GM19035 (cell line): Measurements from ENCODE around the gene SH3RF3.
"Not testable (repeated sequence)": the region's sequence is repeated elsewhere in the genome, so short reads cannot be mapped to it uniquely, and the experiment has no call there.

Source experiments
- ATAC-seq: cut with Tn5 transposase; IDR thresholded peaks from one replicate; pipeline ENCODE4 v1.9.1; 2021; ENCODE audit not compliant: unreplicated experiment

The SH3RF3 gene

DNA sequence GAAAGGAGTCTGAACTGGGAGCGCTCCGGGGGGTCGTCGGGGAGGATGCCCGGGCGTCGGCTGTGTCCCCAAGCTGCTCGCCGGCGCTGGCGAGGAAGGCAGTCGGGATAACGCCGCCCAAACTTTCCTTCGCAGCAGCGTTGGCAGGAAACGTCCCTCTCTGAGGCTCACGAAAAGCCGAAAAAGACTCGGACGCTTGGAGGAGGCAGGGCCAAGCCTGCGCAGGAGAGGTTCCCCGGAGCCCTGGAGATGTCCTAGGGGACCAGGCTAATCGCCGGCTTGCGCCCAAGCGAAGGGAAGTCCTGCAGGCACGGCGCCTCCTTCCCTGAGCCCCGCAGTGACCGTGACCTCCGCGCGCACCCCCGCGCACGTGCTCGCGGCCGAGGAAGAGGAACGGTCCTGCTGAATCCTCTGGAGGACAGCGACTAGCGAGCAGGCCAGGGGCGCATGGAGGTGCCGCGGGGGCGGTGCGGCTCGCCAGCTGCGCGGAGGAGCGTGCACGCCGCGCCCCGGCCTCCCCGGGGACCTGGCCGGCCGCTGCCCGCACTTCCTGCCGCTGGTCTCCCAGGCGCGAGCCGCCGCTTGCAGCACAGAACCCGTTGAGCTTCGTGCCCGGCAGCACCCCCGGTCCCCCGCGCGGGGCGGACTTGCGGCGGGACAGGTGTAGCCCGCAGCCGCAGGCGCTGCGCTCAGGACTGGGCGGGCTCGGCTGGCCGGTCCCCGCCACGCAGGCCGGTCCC, at the start of gene SH3RF3:
Gene SH3RF3, plus strand, starts transcription at position 590 of the 740 bp plus-strand sequence.
- no peak for ATAC-seq

DNA sequence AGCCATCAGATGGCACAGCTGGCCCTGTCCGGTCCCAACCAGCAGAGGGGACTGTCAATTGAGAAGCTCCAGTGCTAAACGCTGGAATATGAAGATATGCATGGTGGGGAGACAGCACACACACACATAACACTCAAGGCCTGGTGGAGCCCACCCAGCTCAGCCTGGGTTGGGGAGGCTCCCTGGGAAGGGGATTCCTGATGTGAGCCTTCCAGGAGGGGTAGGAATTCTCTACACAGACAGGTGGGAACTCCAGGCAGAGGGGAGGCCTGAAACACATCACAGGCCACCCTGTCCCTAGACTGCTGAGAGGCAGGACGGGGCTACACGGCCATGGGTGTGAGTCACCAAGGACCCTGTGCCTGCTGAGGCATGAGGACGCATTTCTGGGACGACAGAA, 49.4 kb upstream of the SH3RF3 start:
- ATAC-seq, result no peak

DNA sequence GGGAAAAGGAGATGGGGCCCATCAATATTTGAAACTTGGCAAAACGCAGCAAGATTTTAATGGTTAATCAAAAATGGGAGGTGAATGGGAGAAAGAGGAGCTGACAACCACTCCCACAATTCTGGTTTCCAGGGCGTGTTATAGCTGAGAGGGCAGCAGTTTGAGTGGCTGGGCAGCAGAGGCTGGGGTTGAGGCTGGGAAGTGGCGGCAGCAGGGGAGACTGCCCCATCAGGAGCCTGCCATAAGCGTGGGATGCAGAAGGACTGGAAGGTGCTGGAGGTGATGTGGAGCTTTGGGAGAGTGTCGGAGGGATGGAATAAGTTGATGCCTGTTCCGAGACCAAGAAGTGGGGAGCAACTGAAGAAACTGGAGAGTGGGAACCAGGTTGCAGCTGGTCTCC, 48.9 kb upstream of the SH3RF3 start:
- ATAC-seq, result no peak

DNA sequence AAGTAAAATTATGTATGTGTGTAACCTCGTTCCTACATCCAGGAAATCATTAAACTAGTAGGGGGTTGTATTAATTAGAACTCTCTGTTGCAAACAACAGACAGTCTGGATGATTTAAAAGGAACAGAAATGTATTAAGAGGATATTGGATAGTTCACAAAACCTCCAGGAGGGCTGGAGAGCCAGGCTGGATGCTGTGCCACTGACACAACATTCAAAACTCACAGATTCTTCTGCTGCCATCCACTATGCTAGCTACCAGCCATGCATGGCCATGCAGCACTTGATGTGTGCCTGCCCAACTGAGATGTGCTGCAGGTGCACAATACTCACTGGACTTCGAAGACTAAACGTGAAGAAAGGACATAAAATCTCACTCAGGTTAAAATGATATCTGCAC, 48.2 kb upstream of the SH3RF3 start:
- ATAC-seq, result no peak

DNA sequence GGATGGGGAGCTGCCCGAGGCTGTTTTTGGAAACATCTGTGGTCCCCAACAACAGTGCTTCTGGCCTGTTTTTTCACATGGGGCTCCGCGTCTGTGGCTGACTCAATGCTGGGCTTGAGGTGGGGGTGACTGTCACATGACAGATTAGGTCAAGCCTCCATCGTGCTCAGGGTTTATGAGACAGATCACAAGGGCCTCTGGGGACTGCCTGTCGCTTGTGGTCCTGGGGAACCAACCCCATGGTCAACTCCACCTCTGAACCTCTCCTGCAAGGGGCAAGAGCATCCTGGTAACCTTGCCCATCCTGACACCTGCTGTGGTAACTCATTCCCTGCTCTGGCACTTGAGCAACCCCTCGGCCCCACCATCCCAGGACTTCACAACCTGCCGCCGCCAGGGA, 47.6 kb upstream of the SH3RF3 start:
- no peak for ATAC-seq

DNA sequence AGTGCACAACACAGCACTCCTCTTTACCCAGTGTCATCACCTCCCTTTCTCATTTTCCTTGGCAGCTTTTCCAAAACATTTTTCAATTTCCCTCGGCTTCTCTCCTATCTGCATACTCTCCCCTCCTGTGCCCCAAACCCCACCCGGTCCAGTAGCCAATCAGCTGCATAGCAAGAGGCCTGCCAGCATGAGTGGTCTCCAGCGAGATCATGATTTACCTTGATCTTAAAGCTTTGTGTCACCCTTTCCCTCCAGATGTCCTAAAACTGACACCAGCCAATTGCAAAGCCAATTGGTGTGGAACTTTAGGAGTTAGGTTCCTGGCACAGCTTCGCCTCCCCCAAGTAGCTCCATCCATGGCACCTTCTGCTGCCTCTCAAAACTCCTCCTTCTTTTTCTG, 45.2 kb upstream of the SH3RF3 start:
- no peak for ATAC-seq

DNA sequence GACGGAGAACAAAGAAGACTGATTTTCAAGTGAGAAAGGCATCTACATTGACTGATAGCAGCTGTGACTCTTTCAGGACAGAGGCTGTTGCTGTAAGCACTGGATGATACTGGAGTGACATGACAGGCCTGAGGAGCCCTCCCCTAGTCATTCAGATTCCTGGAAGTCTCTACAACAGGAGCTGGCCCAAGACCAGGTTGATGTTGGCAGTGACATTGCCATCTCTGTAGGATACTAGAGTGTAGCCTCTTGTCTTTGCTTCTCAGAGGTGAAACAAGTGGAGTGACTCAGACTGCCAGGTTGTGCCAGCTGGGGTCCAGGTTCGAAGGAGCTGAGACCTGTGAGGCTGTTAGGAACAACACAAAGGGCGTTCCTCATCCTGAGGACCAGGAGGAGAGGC, 44.7 kb upstream of the SH3RF3 start:
- no peak for ATAC-seq

DNA sequence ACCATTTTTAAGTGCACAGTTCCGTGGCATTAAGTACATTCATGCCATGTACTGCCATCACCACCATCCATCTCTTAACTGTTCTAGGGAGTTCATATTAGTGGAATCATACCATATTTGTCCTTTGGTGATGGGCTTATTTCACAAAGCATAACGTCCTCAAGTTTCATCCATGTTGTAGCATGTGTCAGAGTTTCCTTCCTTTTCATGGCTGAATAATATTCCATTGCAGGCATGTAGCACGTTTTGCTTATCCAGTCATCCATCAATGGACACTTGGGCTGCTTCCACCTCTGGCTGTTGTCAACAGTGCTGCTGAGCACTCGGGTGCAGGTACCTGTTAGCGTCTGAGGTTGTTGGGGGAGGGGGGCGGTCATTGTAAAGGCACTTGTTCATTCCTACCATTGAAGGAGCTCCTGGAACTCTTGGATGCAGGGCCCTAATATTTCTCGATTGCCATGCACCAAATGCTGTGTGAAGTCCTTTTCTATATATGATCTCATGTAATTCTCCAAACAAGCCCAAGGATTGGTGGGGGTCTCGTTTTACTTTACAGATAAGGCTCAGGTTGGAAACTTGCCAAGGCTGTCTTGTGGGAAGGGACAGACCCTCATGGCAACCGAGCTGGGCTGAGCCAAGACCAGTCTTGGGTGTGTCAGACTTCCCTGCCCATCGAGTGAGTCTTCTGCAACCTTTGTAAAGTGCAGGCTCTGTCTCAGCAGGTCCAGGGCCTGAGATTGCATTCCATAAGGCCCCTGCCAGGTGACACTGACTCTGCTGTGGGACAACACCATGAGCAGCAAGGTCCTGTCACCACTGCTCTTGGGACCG, 42.9 kb upstream of the SH3RF3 start:
- no peak for ATAC-seq

DNA sequence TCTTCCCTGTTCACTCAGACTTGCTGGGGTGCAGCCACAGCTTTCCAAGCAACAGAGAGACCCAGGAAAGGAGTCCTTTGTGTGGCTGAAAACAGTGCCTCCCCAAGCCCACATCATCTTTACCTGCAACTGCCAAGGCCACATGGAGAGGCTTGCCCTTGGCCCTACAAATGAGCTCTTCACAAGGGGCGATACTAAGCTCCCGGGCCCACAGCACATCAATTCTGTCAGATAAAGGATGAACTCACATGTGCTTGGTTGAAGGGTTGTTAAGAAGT, 42.3 kb upstream of the SH3RF3 start:
- ATAC-seq, result no peak

DNA sequence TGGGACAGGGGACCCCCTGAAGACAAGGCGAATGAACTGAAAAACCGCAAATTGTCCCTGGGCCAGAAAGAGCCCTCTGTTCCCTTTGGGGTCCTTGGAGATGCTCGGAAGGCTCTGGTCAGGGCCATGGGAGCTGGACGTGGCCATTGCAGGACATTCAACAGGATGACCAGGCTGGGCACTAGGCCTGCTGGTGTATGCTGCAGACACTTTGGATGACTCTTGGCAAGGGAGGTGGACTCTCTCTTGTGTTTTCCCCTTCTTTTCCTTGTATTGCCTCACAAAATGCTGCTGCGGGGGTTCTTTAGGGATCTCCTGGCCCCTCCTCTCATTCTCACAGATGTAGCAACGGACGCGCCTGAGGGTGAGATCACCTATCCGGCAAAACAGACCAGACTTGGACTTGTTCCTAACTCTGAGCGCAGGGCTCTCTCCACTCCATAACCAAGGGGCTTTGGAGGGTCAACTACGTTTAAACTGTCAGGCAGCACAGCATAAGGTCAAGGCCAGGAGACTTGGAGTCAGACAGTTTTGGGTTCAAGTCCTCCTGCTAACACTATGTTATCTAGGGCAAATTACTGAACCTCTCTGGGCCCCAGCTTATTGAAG, 41.8 kb upstream of the SH3RF3 start:
- no peak for ATAC-seq

DNA sequence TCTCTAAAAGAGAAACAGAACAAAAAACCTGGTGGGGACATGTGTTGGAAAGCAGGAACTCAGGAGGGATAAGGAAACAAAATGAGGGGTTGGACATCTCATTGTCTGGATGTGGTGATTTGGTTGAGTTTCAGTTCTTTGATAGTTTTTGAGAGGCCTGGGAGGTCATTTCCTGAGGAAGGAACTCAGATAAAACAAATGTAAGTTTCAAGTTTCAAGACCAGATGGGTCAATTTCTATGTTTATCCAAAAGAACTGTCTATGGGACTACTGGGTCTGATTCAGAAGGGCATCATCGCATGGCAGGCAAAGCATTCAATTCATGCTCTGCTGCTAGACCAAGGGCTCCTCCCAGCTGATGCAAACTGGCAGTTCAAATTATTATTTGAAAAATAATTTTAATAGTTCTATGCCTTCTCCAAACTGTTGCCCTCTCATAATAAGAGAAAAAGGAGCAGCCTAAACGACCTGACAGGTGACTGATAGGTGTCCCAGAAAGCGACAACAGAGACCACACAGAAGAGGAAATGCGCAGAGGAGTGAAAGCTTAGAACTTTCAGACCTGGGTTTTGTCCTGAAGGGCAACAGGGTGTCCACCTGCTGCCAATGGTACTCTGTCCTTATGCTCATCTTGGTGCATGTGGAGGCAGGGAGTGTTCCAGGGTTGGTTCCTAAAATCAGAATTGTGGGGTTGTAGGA, 39.3 kb upstream of the SH3RF3 start:
- no peak for ATAC-seq

DNA sequence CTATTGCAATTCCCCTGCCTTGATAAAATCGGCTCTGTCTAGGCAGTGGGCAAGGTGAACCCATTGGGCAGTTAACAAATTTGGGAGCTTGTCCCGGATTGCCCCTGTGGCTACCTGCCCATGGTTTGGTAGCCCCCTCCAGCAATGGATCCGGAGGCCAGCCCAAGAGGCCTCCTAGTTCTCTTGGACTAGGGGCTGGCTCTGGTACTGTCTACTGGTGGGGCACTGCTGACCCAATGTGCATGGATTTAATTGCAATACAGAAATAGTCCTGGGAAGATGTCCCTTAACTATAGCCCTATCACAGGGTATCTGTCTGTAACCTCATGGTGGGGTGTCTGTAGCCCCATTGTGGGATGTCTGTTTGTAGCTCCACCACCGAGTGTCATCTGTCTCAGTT, 37.5 kb upstream of the SH3RF3 start:
- no peak for ATAC-seq

DNA sequence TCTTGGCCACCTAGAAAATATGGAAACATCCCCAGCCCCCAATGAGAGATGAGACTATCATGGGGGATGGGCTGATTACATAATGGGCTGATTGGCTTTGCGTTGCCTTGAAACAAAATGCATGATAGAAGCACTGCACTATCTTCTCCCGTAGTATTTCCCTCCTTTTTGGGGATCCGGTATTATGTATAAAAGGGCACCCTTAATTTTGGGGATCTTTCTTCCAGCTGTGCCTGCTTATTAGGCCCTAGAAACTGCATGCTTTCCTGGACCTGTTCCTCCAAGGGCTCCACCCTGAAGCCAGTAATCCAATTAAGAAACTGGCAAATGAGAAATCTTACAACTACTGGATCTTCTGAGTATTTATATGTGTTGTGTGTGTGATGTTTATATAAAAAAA, 34.9 kb upstream of the SH3RF3 start:
- no peak for ATAC-seq

DNA sequence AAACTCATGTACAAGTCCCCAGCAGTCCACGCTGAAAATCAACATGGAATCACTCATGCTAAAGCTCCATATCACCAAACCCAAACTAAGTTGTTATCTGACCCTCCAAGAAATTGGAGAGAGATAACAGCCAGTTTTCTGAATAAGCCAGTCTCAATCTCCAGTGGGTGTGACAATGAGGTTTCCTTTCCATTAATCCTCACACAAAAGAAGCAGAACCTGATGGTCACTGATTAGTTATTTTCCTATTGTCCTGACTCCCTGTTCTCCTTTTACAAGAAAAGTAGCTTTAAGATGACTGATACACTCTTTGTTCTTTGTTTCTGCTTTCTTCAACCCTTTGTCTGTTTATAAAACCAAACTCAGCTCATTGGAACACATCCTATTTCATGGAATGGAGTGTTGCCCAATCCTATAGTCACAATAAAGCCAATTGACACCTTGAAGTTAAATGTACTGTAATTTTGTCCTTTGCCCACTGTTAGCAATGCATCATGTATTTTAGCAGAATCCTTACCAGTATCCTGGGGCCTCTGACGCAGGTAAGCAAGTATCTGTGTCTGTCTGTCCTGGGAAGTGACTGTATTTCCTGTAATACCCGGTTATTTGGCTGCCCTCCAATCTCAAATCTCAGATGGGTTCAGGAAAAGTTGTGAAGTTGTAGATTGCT, 30.6 kb upstream of the SH3RF3 start:
- ATAC-seq, result no peak

DNA sequence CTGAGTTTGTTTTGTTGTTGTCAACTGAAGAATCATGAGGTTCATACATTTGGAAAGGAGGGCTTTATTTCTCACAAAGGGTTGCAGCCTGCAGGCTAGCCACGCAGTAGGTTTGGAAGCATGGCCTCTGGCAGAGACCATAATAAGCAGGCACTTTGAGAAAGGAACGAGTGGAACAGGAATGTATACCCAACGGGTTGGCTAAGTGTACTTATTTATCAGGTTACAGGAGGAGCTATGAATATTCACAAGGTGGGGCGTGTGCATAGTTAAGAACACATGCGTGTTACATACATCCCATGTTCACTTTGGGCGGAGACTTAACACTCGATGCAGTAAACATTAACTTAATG, 30.1 kb upstream of the SH3RF3 start:
- no peak for ATAC-seq

DNA sequence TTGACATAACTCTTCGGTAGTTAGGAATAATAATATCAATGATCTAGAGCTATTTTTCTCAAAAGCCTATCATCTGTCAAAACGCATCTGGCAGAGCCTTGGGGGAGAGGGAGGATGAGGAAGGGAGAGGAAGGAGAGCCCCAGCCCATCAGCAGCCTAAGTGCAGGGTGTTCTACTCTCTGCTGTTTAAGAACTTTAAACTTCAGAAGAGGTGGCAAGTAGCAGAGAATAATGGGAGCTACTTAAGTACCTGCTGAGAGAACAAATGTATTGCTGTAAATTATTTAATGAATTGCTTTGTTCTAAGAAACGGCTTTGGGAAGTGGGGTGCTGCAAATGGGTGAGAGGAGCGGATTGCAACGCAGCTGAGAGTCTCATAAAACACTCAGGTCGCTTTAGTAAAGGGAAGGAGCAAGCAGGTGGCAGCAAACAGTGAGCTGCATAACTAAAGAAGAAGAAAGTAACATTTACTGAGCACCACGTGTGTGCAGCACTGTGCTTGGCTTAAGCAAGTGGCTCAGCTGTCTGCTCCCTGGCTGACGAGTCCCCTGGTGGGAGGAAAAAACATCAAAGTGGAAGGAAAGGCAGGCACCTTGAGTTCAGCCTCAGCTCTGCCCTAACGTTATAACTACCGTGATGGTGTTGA, 26.3 kb upstream of the SH3RF3 start:
- no peak for ATAC-seq

DNA sequence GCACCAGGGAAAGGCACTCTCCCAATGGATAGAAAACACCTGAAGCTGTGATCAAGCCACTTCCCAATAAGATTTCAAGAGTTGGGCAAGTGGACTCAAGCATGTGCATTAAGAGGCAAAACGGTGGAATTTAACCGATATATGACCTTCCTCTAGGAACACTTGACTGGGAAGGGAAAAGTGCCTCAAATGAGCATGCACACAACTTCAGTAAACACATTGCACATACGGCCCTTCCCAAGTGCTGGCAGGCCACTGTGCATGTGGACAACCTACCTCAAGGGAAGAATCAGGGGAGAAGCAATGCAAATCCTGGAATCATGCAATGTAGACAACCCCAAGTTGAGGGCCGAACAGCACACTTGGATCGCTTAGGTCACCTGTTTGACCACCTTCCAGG, 23.9 kb upstream of the SH3RF3 start:
- ATAC-seq, result no peak

DNA sequence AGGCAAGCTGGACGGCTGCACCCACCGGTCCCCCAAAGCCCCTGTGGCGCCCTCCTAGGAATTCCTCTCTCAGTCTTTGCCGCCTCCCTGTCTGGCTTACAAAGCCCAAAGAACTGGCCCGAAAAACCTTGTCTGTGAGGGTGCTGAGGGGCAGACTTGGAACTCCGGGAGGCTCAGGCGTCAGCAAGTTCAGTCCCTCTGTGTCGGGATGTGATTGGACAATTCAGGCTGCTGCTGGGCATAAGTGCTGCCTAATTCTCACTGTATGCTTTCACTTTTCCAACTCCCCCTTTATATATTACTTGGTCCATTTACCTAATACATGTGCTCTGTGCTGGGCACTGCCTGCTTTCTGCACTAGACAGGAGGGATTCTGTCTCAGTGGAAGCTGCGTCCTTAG, 20.3 kb upstream of the SH3RF3 start:
- ATAC-seq, result no peak

DNA sequence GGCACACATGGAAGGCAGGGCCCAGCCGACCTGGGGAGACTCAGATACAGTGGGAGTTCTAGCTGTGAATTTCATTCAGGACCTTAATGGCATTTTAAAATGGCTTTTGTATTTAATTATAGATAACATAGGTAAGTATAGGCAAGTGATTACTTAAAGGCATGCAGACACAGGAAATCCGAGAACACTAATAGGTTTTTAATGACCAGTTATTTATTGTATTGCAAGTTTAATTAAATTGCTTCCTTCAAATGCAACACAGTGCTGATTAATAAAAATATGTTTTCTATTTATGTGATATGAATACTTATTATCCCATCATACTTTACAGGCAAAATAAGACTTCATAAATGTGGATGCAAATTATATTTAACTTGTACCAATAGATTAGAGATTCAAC, 19.7 kb upstream of the SH3RF3 start:
- no peak for ATAC-seq

DNA sequence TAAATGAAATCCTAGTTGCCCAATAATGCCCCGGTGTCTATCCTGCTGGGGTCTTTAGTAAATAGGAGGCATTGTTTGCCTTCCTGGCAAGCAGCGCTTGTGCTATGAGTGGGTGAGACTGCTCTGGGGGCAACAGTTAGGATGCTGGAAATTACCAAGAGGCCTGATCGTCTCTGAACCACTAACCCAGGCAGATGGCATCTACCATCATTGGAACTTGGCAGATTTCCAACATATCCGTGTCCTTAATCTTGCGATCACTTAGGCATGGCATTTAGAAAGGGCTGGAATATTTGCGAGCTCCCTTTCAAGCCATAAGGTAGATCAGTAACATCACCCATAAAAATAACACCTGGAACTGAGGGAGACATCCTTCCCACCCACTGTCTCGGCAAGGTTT, 18.8 kb upstream of the SH3RF3 start:
- no peak for ATAC-seq

DNA sequence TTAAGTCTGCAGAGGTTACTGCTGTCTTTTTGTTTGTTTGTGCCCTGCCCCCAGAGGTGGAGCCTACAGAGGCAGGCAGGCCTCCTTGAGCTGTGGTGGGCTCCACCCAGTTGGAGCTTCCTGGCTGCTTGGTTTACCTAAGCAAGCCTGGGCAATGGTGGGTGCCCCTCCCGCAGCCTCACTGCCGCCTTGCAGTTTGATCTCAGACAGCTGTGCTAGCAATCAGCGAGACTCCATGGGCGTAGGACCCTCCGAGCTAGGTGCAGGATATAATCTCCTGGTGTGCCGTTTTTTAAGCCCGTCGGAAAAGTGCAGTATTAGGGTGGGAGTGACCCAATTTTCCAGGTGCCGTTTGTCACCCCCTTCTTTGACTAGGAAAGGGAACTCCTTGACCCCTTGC, 11.8 kb upstream of the SH3RF3 start:
- not testable (repeated sequence) for ATAC-seq
